Lower leg skin (tissue), 3 donors: ENCODE results near the gene COL13A1.

ENCODE experiments used
- POLR2A ChIP-seq, 2 donors: fragments of 450-650 bp; IDR thresholded peaks; one replicate each; pipeline ENCODE4 v1.6.1; 2016 to 2017; ENCODE audit warnings: antibody characterized with exemption in 2 of 2, mild to moderate bottlenecking in 1 of 2, moderate library complexity in 1 of 2
- TF ChIP-seq, protein P1 (sequence below), 3 donors: fragments of 450-650 bp; IDR thresholded peaks; one replicate each; pipeline ENCODE4 v1.5.1; 2016; ENCODE audit warnings: antibody characterized with exemption in 3 of 3, mild to moderate bottlenecking in 3 of 3, moderate library complexity in 2 of 3

DNA sequence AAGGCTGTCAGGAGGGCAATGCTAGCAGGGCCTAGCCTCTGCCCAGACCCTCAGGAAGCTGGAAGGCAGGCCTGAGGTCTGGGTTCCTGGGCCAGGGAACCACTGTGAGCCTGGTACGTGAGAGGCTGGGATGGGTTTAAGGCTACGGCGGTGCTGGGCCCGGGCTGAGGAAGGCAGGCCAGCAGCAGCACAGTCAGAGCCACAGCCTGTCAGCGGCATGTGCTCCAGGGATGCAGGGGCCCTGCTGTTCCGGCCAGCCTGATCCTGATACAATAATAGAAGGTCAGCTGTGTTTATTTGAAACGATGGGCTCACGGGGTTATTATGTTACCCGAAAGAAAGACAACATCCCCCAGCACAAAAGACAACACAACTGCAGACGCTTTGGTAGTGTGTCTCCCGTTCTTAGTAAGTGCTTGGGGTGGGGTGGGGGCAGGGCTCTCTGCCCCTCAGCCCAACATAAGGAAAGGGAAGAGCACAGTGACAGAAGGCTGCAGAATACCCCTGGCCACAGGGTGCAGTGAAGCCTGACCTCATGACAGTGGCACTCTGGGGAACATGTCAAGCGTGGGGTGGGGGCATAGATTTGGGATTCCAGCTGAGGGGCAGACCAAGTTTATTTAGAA lies 95.0 kb downstream of the COL13A1 start:
- TF ChIP-seq, protein P1, sequence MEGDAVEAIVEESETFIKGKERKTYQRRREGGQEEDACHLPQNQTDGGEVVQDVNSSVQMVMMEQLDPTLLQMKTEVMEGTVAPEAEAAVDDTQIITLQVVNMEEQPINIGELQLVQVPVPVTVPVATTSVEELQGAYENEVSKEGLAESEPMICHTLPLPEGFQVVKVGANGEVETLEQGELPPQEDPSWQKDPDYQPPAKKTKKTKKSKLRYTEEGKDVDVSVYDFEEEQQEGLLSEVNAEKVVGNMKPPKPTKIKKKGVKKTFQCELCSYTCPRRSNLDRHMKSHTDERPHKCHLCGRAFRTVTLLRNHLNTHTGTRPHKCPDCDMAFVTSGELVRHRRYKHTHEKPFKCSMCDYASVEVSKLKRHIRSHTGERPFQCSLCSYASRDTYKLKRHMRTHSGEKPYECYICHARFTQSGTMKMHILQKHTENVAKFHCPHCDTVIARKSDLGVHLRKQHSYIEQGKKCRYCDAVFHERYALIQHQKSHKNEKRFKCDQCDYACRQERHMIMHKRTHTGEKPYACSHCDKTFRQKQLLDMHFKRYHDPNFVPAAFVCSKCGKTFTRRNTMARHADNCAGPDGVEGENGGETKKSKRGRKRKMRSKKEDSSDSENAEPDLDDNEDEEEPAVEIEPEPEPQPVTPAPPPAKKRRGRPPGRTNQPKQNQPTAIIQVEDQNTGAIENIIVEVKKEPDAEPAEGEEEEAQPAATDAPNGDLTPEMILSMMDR (IDR thresholded peaks at IDR 0.05), result no peak
- TF ChIP-seq POLR2A (IDR thresholded peaks at IDR 0.05), result no peak
